ENCODE results near the gene PLAGL1.

The PLAGL1 gene

GRCh38 chr6:143963158-143963919 is 44.7 kb downstream of the PLAGL1 start:
- ATAC-seq (no peak), DNase-seq (ENCODE audit: low spot score in 2 of 2) (no peak)
- no peak overlapping the region for H3K27ac Mint-ChIP-seq
- no peaks in the 10 kb centered on the region for H3K9me3 Mint-ChIP-seq
- no peaks in the 10 kb centered on the region for H3K36me3 Mint-ChIP-seq
- no peak overlapping the region for H3K4me3 Mint-ChIP-seq
- H3K4me1 Mint-ChIP-seq, result no peaks in the 10 kb centered on the region

GRCh38 chr6:143961886-143962878 is 45.9 kb downstream of the PLAGL1 start:
- Mint-ChIP-seq H3K4me1 (no peaks in the 10 kb centered on the region), H3K27ac (no peak overlapping the region), H3K9me3 (no peaks in the 10 kb centered on the region), H3K4me3 (no peak overlapping the region), H3K36me3 (no peaks in the 10 kb centered on the region)
- ATAC-seq (no peak), DNase-seq (ENCODE audit: low spot score in 2 of 2) (no peak)

GRCh38 chr6:143961066-143961465 is 47.0 kb downstream of the PLAGL1 start:
- H3K4me1 Mint-ChIP-seq, result no peaks in the 10 kb centered on the region
- no peak for DNase-seq (ENCODE audit: low spot score in 2 of 2)
- H3K9me3 Mint-ChIP-seq, result no peaks in the 10 kb centered on the region
- no peak for ATAC-seq
- no peak overlapping the region for H3K4me3 Mint-ChIP-seq
- H3K27ac Mint-ChIP-seq, result no peak overlapping the region
- H3K36me3 Mint-ChIP-seq, result no peaks in the 10 kb centered on the region

- Mint-ChIP-seq H3K27ac (no peak overlapping the region), H3K4me1 (no peaks in the 10 kb centered on the region), H3K9me3 (no peaks in the 10 kb centered on the region), H3K4me3 (no peak overlapping the region), H3K36me3 (no peaks in the 10 kb centered on the region)
- no peak for DNase-seq (ENCODE audit: low spot score in 2 of 2)
- no peak for ATAC-seq
Measured at GRCh38 chr6:143959927-143960326, 48.1 kb downstream of the PLAGL1 start.

- H3K4me3 Mint-ChIP-seq, result no peak overlapping the region
- H3K9me3 Mint-ChIP-seq, result no peaks in the 10 kb centered on the region
- DNase-seq (ENCODE audit: low spot score in 2 of 2) (no peak), ATAC-seq (no peak)
- no peak overlapping the region for H3K27ac Mint-ChIP-seq
- no peaks in the 10 kb centered on the region for H3K4me1 Mint-ChIP-seq
- no peaks in the 10 kb centered on the region for H3K36me3 Mint-ChIP-seq
Measured at GRCh38 chr6:143958839-143959399, 49.1 kb downstream of the PLAGL1 start.

- DNase-seq (ENCODE audit: low spot score in 2 of 2) (no peak), ATAC-seq (no peak)
- Mint-ChIP-seq H3K4me3 (no peak overlapping the region), H3K27ac (no peak overlapping the region), H3K36me3 (no peaks in the 10 kb centered on the region), H3K9me3 (no peaks in the 10 kb centered on the region), H3K4me1 (no peaks in the 10 kb centered on the region)
Measured at GRCh38 chr6:143957679-143958274, 50.3 kb downstream of the PLAGL1 start.

- Mint-ChIP-seq H3K27ac (no peak overlapping the region), H3K4me1 (no peaks in the 10 kb centered on the region), H3K4me3 (no peak overlapping the region), H3K36me3 (no peaks in the 10 kb centered on the region), H3K9me3 (no peaks in the 10 kb centered on the region)
- no peak for DNase-seq (ENCODE audit: low spot score in 2 of 2)
- ATAC-seq, result no peak
Measured at GRCh38 chr6:143955971-143956370, 52.1 kb downstream of the PLAGL1 start.

- no peak for ATAC-seq
Measured at GRCh38 chr6:143953922-143954321, 54.1 kb downstream of the PLAGL1 start.

GRCh38 chr6:143952947-143953701 is 54.9 kb downstream of the PLAGL1 start:
- DNase-seq (ENCODE audit: low spot score in 2 of 2) (no peak), ATAC-seq (no peak)
- H3K4me1 Mint-ChIP-seq, result no peaks in the 10 kb centered on the region
- no peaks in the 10 kb centered on the region for H3K9me3 Mint-ChIP-seq
- no peaks in the 10 kb centered on the region for H3K36me3 Mint-ChIP-seq
- H3K4me3 Mint-ChIP-seq, result no peak overlapping the region
- H3K27ac Mint-ChIP-seq, result no peak overlapping the region

More at GRCh38 chr6:143953922-143954321, 54.1 kb downstream of the PLAGL1 start:
- Mint-ChIP-seq H3K36me3 (no peaks in the 10 kb centered on the region), H3K9me3 (no peaks in the 10 kb centered on the region), H3K4me1 (no peaks in the 10 kb centered on the region), H3K27ac (no peak overlapping the region), H3K4me3 (no peak overlapping the region)
- DNase-seq (ENCODE audit: low spot score in 2 of 2), result no peak

GRCh38 chr6:143952060-143952778 is 55.8 kb downstream of the PLAGL1 start:
- ATAC-seq (no peak), DNase-seq (ENCODE audit: low spot score in 2 of 2) (no peak)
- no peak overlapping the region for H3K4me3 Mint-ChIP-seq
- no peak overlapping the region for H3K27ac Mint-ChIP-seq
- peaks cover 4% of the 10 kb centered on the region for H3K36me3 Mint-ChIP-seq
- no peaks in the 10 kb centered on the region for H3K9me3 Mint-ChIP-seq
- H3K4me1 Mint-ChIP-seq, result no peaks in the 10 kb centered on the region

- Mint-ChIP-seq H3K27ac (no peak overlapping the region), H3K9me3 (no peaks in the 10 kb centered on the region), H3K36me3 (peaks cover 5% of the 10 kb centered on the region), H3K4me3 (no peak overlapping the region), H3K4me1 (no peaks in the 10 kb centered on the region)
- ATAC-seq (no peak), DNase-seq (ENCODE audit: low spot score in 2 of 2) (no peak)
Measured at GRCh38 chr6:143950875-143951274, 57.2 kb downstream of the PLAGL1 start.

- DNase-seq (ENCODE audit: low spot score in 2 of 2), result no peak
- Mint-ChIP-seq H3K4me1 (no peaks in the 10 kb centered on the region), H3K36me3 (peaks cover 5% of the 10 kb centered on the region)
Measured at GRCh38 chr6:143949962-143950361, 58.1 kb downstream of the PLAGL1 start.

GRCh38 chr6:143949535-143949934 is 58.5 kb downstream of the PLAGL1 start:
- no peak overlapping the region for H3K27ac Mint-ChIP-seq
- no peak overlapping the region for H3K4me3 Mint-ChIP-seq
- H3K9me3 Mint-ChIP-seq, result no peaks in the 10 kb centered on the region
- no peaks in the 10 kb centered on the region for H3K4me1 Mint-ChIP-seq
- no peak for DNase-seq (ENCODE audit: low spot score in 2 of 2)
- ATAC-seq, result no peak
- peaks cover 5% of the 10 kb centered on the region for H3K36me3 Mint-ChIP-seq

More at GRCh38 chr6:143949962-143950361, 58.1 kb downstream of the PLAGL1 start:
- Mint-ChIP-seq H3K9me3 (no peaks in the 10 kb centered on the region), H3K27ac (no peak overlapping the region), H3K4me3 (no peak overlapping the region)
- ATAC-seq, result no peak

- Mint-ChIP-seq H3K4me3 (no peak overlapping the region), H3K4me1 (no peaks in the 10 kb centered on the region), H3K9me3 (no peaks in the 10 kb centered on the region), H3K27ac (no peak overlapping the region), H3K36me3 (peaks cover 5% of the 10 kb centered on the region)
- ATAC-seq (no peak), DNase-seq (ENCODE audit: low spot score in 2 of 2) (no peak)
Measured at GRCh38 chr6:143948208-143948607, 59.9 kb downstream of the PLAGL1 start.

Measured in stimulated activated effector memory CD8-positive, alpha-beta T cell treated with anti-CD3 and anti-CD28 coated beads, Interleukin-12 subunit alpha, Interleukin-12 subunit beta, amount 100 ng/mL, for 72 hours (primary cell).